Measurements from ENCODE around the gene ADAMTS12. TPM values are rescaled to one million over a fixed set of nuclear protein-coding genes. Genes with fewer than 3 reads are reported as not detected.

ADAMTS12 gene
- total RNA-seq, 2 experiments from 2014 or later, result not detected

DNA sequence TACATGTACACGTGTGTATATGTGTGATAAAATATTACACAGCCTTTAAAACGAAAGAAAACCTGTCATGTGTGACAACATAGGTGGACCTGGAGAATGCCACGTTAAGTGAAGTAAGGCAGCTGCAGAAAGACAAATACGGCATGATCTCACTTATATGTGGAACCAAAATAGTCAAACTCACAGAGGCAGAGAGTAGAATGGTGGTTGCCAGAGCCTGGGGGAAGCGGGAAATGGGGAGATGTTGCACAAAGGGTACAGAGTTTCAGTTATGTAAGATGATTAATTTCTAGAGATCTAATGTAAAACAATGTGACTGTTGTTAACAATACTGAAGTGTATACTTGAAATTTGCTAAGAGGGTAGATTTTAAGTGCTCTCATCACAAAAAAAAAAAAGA lies 34.8 kb downstream of the ADAMTS12 start:
- Histone ChIP-seq H3K36me3 (ENCODE audit: insufficient read depth, low read length) (no peaks in the 10 kb centered on the region), H3K4me1 (ENCODE audit: insufficient read depth, low read length, poor library complexity, severe bottlenecking) (no peaks in the 10 kb centered on the region), H3K4me3 (ENCODE audit: low read depth, low read length, poor library complexity, severe bottlenecking) (no peak overlapping the region), H3K27ac (ENCODE audit: low read depth, low read length, poor library complexity, severe bottlenecking) (no peak overlapping the region), H4K20me1 (ENCODE audit: insufficient read depth, low read length) (no peaks in the 10 kb centered on the region), H3K9me3 (ENCODE audit: low read length) (no peaks in the 10 kb centered on the region), H2AFZ (ENCODE audit: low read length) (no peak overlapping the region), H3K79me2 (ENCODE audit: insufficient read depth, low read depth, low read length) (no peaks in the 10 kb centered on the region), H3K4me2 (ENCODE audit: low read length) (no peak overlapping the region), H3K9me2 (ENCODE audit: insufficient read depth, low read length) (no peaks in the 10 kb centered on the region)
- TF ChIP-seq EZH2phosphoT487 (IDR thresholded peaks at IDR 0.05; ENCODE audit: borderline replicate concordance, low read depth, low read length) (no peak), CTCF (conservative IDR thresholded peaks at IDR 0.05; ENCODE audit: low read length) (no peak)
- ChIA-PET POLR2A (no interaction called here), CTCF (ENCODE audit: unreplicated experiment) (no interaction called here)
- no peak for DNase-seq (ENCODE audit: low spot score)
- intact Hi-C loops (cut with micrococcal nuclease; ENCODE audit: unreplicated experiment), result no loop called here
- no TSS peak for BruUV-seq (replicated peaks)

- H2AFZ ChIP-seq (ENCODE audit: low read length), result no peak overlapping the region
- H3K9me3 ChIP-seq (ENCODE audit: low read length), result no peaks in the 10 kb centered on the region
- H3K79me2 ChIP-seq (ENCODE audit: insufficient read depth, low read depth, low read length), result no peaks in the 10 kb centered on the region
- intact Hi-C loops (cut with micrococcal nuclease; ENCODE audit: unreplicated experiment), result no loop called here
- TF ChIP-seq EZH2phosphoT487 (IDR thresholded peaks at IDR 0.05; ENCODE audit: borderline replicate concordance, low read depth, low read length) (no peak), CTCF (conservative IDR thresholded peaks at IDR 0.05; ENCODE audit: low read length) (no peak)
- no peaks in the 10 kb centered on the region for H4K20me1 ChIP-seq (ENCODE audit: insufficient read depth, low read length)
- no peaks in the 10 kb centered on the region for H3K36me3 ChIP-seq (ENCODE audit: insufficient read depth, low read length)
- POLR2A ChIA-PET, result no interaction called here
- BruUV-seq (replicated peaks), result no TSS peak
- H3K9me2 ChIP-seq (ENCODE audit: insufficient read depth, low read length), result no peaks in the 10 kb centered on the region
- H3K4me2 ChIP-seq (ENCODE audit: low read length), result no peak overlapping the region
- CTCF ChIA-PET (ENCODE audit: unreplicated experiment), result no interaction called here
- no peaks in the 10 kb centered on the region for H3K4me1 ChIP-seq (ENCODE audit: insufficient read depth, low read length, poor library complexity, severe bottlenecking)
- H3K27ac ChIP-seq (ENCODE audit: low read depth, low read length, poor library complexity, severe bottlenecking), result no peak overlapping the region
- no peak for DNase-seq (ENCODE audit: low spot score)
- no peak overlapping the region for H3K4me3 ChIP-seq (ENCODE audit: low read depth, low read length, poor library complexity, severe bottlenecking)
Measured at GRCh38 chr5:33855396-33855795, 36.4 kb downstream of the ADAMTS12 start.

DNA sequence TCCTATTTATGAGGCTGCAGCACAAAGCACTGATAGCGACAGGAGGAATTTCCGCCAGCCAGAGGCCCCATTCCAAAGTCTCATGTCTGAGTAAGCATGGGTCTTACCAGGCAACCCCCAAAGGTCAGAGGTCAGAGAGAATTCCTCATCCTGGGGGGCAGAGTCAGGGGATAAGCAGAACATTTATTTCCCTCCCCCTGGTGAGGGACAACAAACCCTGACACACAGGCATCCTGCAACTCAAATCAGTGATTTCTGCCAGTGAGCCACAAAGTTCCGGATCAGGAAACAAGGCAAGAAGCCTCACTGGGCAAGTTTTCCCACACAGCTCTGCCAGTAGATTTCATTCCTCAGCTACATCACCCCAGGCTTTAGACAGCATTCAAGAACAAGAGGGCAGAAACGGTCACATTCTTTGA lies 37.0 kb downstream of the ADAMTS12 start:
- Histone ChIP-seq H3K4me1 (ENCODE audit: insufficient read depth, low read length, poor library complexity, severe bottlenecking) (no peaks in the 10 kb centered on the region), H3K4me3 (ENCODE audit: low read depth, low read length, poor library complexity, severe bottlenecking) (no peak overlapping the region), H3K27ac (ENCODE audit: low read depth, low read length, poor library complexity, severe bottlenecking) (no peak overlapping the region), H3K79me2 (ENCODE audit: insufficient read depth, low read depth, low read length) (no peaks in the 10 kb centered on the region), H3K9me3 (ENCODE audit: low read length) (no peaks in the 10 kb centered on the region), H3K9me2 (ENCODE audit: insufficient read depth, low read length) (no peaks in the 10 kb centered on the region), H3K36me3 (ENCODE audit: insufficient read depth, low read length) (no peaks in the 10 kb centered on the region), H2AFZ (ENCODE audit: low read length) (no peak overlapping the region), H4K20me1 (ENCODE audit: insufficient read depth, low read length) (no peaks in the 10 kb centered on the region), H3K4me2 (ENCODE audit: low read length) (no peak overlapping the region)
- no peak for DNase-seq (ENCODE audit: low spot score)
- no TSS peak for BruUV-seq (replicated peaks)
- ChIA-PET CTCF (ENCODE audit: unreplicated experiment) (no interaction called here), POLR2A (no interaction called here)
- intact Hi-C loops (cut with micrococcal nuclease; ENCODE audit: unreplicated experiment), result no loop called here
- TF ChIP-seq EZH2phosphoT487 (IDR thresholded peaks at IDR 0.05; ENCODE audit: borderline replicate concordance, low read depth, low read length) (no peak), CTCF (conservative IDR thresholded peaks at IDR 0.05; ENCODE audit: low read length) (no peak)

Data from OCI-LY7 (cell line).